Neural cell (in vitro differentiated cells): ENCODE results near the gene ELF1.

Source experiments
- EP300 ChIP-seq: fragments of 450-650 bp; conservative IDR thresholded peaks from 2 replicates; pipeline ENCODE4 v1.6.1; 2014; ENCODE audit warnings: antibody characterized with exemption, mild to moderate bottlenecking, moderate library complexity; ENCODE audit not compliant: poor library complexity, severe bottlenecking
- EZH2 ChIP-seq: fragments of 200-600, 300-800 bp; shearing (Covaris generic), sonication (generic); IDR thresholded peaks from 2 replicates; pipeline ENCODE4 v1.6.1; 2014; ENCODE audit warnings: antibody characterized with exemption, low read length, borderline replicate concordance, mild to moderate bottlenecking; ENCODE audit not compliant: insufficient read depth, poor library complexity, severe bottlenecking
- POLR2AphosphoS5 ChIP-seq: IDR thresholded peaks from 2 replicates; pipeline ENCODE4 v1.6.1; 2012
- RAD21 ChIP-seq: fragments of 450-650 bp; conservative IDR thresholded peaks from 2 replicates; pipeline ENCODE4 v1.6.1; 2014; ENCODE audit warnings: antibody characterized with exemption, mild to moderate bottlenecking, moderate library complexity
- SMC3 ChIP-seq: fragments of 450-650 bp; conservative IDR thresholded peaks from 2 replicates; pipeline ENCODE4 v1.6.1; 2014; ENCODE audit warnings: antibody characterized with exemption, mild to moderate bottlenecking, moderate library complexity; ENCODE audit not compliant: poor library complexity
- TF ChIP-seq, protein P1 (sequence below): IDR thresholded peaks from 2 replicates; pipeline ENCODE4 v1.6.1; 2012; ENCODE audit warnings: borderline replicate concordance
- TF ChIP-seq, protein P2 (sequence below): fragments of 450-650 bp; IDR thresholded peaks from 2 replicates; pipeline ENCODE4 v1.5.1; 2014; ENCODE audit warnings: antibody characterized with exemption, mild to moderate bottlenecking, moderate library complexity; ENCODE audit not compliant: poor library complexity, severe bottlenecking

DNA sequence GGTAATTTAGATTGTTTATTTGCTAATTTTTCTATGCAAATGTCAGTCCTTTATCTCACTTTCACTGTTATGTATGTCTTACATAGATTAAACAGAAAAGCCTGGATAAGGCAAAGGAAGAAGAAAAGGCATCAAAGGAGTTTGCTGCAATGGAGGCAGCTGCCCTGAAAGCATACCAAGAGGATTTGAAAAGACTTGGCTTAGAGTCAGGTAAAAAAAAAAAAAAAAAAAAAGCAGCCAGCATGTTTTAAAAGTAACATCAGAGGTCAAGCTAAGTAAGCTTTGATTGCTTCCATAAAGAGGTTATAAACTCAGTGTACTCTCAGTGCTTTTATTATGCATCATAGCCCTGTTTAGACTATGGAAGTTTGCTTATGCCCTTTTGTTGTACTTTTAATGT lies 46.0 kb upstream of the ELF1 start:
- no peak for TF ChIP-seq EZH2
- TF ChIP-seq SMC3, result no peak
- TF ChIP-seq POLR2AphosphoS5, result no peak
- TF ChIP-seq, protein P1, sequence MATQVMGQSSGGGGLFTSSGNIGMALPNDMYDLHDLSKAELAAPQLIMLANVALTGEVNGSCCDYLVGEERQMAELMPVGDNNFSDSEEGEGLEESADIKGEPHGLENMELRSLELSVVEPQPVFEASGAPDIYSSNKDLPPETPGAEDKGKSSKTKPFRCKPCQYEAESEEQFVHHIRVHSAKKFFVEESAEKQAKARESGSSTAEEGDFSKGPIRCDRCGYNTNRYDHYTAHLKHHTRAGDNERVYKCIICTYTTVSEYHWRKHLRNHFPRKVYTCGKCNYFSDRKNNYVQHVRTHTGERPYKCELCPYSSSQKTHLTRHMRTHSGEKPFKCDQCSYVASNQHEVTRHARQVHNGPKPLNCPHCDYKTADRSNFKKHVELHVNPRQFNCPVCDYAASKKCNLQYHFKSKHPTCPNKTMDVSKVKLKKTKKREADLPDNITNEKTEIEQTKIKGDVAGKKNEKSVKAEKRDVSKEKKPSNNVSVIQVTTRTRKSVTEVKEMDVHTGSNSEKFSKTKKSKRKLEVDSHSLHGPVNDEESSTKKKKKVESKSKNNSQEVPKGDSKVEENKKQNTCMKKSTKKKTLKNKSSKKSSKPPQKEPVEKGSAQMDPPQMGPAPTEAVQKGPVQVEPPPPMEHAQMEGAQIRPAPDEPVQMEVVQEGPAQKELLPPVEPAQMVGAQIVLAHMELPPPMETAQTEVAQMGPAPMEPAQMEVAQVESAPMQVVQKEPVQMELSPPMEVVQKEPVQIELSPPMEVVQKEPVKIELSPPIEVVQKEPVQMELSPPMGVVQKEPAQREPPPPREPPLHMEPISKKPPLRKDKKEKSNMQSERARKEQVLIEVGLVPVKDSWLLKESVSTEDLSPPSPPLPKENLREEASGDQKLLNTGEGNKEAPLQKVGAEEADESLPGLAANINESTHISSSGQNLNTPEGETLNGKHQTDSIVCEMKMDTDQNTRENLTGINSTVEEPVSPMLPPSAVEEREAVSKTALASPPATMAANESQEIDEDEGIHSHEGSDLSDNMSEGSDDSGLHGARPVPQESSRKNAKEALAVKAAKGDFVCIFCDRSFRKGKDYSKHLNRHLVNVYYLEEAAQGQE, result no peak
- TF ChIP-seq, protein P2, sequence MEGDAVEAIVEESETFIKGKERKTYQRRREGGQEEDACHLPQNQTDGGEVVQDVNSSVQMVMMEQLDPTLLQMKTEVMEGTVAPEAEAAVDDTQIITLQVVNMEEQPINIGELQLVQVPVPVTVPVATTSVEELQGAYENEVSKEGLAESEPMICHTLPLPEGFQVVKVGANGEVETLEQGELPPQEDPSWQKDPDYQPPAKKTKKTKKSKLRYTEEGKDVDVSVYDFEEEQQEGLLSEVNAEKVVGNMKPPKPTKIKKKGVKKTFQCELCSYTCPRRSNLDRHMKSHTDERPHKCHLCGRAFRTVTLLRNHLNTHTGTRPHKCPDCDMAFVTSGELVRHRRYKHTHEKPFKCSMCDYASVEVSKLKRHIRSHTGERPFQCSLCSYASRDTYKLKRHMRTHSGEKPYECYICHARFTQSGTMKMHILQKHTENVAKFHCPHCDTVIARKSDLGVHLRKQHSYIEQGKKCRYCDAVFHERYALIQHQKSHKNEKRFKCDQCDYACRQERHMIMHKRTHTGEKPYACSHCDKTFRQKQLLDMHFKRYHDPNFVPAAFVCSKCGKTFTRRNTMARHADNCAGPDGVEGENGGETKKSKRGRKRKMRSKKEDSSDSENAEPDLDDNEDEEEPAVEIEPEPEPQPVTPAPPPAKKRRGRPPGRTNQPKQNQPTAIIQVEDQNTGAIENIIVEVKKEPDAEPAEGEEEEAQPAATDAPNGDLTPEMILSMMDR, result no peak
- no peak for TF ChIP-seq EP300
- TF ChIP-seq RAD21, result no peak
